ENCODE results near the gene GALNT9.

Gene GALNT9

GRCh38 chr12:132344601-132345000, 15.2 kb upstream of the GALNT9 start:
- H3K27me3 ChIP-seq (ENCODE audit: insufficient read depth, low read length) = peaks cover 5% of the 10 kb centered on the region
- no peak overlapping the region for H2AFZ ChIP-seq (ENCODE audit: low read depth, low read length)
- no peak overlapping the region for H3K4me3 ChIP-seq (ENCODE audit: low read length)
- no peaks in the 10 kb centered on the region for H3K4me1 ChIP-seq (ENCODE audit: insufficient read depth, low read length)
- H3K36me3 ChIP-seq (ENCODE audit: insufficient read depth, low read length) = no peaks in the 10 kb centered on the region
- peaks cover 1% of the 10 kb centered on the region for H3K9me3 ChIP-seq (ENCODE audit: low read length)

- Histone ChIP-seq H2AFZ (ENCODE audit: low read depth, low read length) (no peak overlapping the region), H3K27me3 (ENCODE audit: insufficient read depth, low read length) (peaks cover 7% of the 10 kb centered on the region), H3K4me3 (ENCODE audit: low read length) (no peak overlapping the region), H3K9me3 (ENCODE audit: low read length) (peaks cover 1% of the 10 kb centered on the region), H3K36me3 (ENCODE audit: insufficient read depth, low read length) (no peaks in the 10 kb centered on the region), H3K4me1 (ENCODE audit: insufficient read depth, low read length) (no peaks in the 10 kb centered on the region)
These were observed 14.8 kb upstream of the GALNT9 start for GRCh38 chr12:132344181-132344580.

- H3K4me1 ChIP-seq (ENCODE audit: insufficient read depth, low read length) = no peaks in the 10 kb centered on the region
- no peaks in the 10 kb centered on the region for H3K36me3 ChIP-seq (ENCODE audit: insufficient read depth, low read length)
- no peak overlapping the region for H2AFZ ChIP-seq (ENCODE audit: low read depth, low read length)
- no peak overlapping the region for H3K4me3 ChIP-seq (ENCODE audit: low read length)
- H3K9me3 ChIP-seq (ENCODE audit: low read length) = peaks cover 1% of the 10 kb centered on the region
- peaks cover 7% of the 10 kb centered on the region for H3K27me3 ChIP-seq (ENCODE audit: insufficient read depth, low read length)
These were observed 14.1 kb upstream of the GALNT9 start for GRCh38 chr12:132343294-132344004.

- H3K36me3 ChIP-seq (ENCODE audit: insufficient read depth, low read length) = no peaks in the 10 kb centered on the region
- no peak overlapping the region for H3K4me3 ChIP-seq (ENCODE audit: low read length)
- no peak overlapping the region for H2AFZ ChIP-seq (ENCODE audit: low read depth, low read length)
- peaks cover 7% of the 10 kb centered on the region for H3K27me3 ChIP-seq (ENCODE audit: insufficient read depth, low read length)
- no peaks in the 10 kb centered on the region for H3K4me1 ChIP-seq (ENCODE audit: insufficient read depth, low read length)
- no peaks in the 10 kb centered on the region for H3K9me3 ChIP-seq (ENCODE audit: low read length)
These were observed 13.2 kb upstream of the GALNT9 start for GRCh38 chr12:132342251-132343227.

GRCh38 chr12:132341318-132342050, 12.1 kb upstream of the GALNT9 start:
- H3K4me1 ChIP-seq (ENCODE audit: insufficient read depth, low read length) = no peaks in the 10 kb centered on the region
- H3K4me3 ChIP-seq (ENCODE audit: low read length) = no peak overlapping the region
- H2AFZ ChIP-seq (ENCODE audit: low read depth, low read length) = no peak overlapping the region
- H3K27me3 ChIP-seq (ENCODE audit: insufficient read depth, low read length) = peaks cover 11% of the 10 kb centered on the region
- no peaks in the 10 kb centered on the region for H3K9me3 ChIP-seq (ENCODE audit: low read length)
- no peaks in the 10 kb centered on the region for H3K36me3 ChIP-seq (ENCODE audit: insufficient read depth, low read length)

- no peaks in the 10 kb centered on the region for H3K36me3 ChIP-seq (ENCODE audit: insufficient read depth, low read length)
- no peak overlapping the region for H2AFZ ChIP-seq (ENCODE audit: low read depth, low read length)
- H3K27me3 ChIP-seq (ENCODE audit: insufficient read depth, low read length) = peaks cover 13% of the 10 kb centered on the region
- no peaks in the 10 kb centered on the region for H3K9me3 ChIP-seq (ENCODE audit: low read length)
- H3K4me3 ChIP-seq (ENCODE audit: low read length) = no peak overlapping the region
- H3K4me1 ChIP-seq (ENCODE audit: insufficient read depth, low read length) = no peaks in the 10 kb centered on the region
These were observed 11.1 kb upstream of the GALNT9 start for GRCh38 chr12:132340266-132341035.

- Histone ChIP-seq H3K4me3 (ENCODE audit: low read length) (no peak overlapping the region), H3K36me3 (ENCODE audit: insufficient read depth, low read length) (no peaks in the 10 kb centered on the region), H3K27me3 (ENCODE audit: insufficient read depth, low read length) (peaks cover 13% of the 10 kb centered on the region), H3K4me1 (ENCODE audit: insufficient read depth, low read length) (no peaks in the 10 kb centered on the region), H3K9me3 (ENCODE audit: low read length) (no peaks in the 10 kb centered on the region), H2AFZ (ENCODE audit: low read depth, low read length) (no peak overlapping the region)
These were observed 10.5 kb upstream of the GALNT9 start for GRCh38 chr12:132339856-132340255.

GRCh38 chr12:132338781-132339180, 9.4 kb upstream of the GALNT9 start:
- Histone ChIP-seq H3K4me1 (ENCODE audit: insufficient read depth, low read length) (no peaks in the 10 kb centered on the region), H3K36me3 (ENCODE audit: insufficient read depth, low read length) (no peaks in the 10 kb centered on the region), H3K27me3 (ENCODE audit: insufficient read depth, low read length) (peaks cover 13% of the 10 kb centered on the region), H3K9me3 (ENCODE audit: low read length) (no peaks in the 10 kb centered on the region), H2AFZ (ENCODE audit: low read depth, low read length) (no peak overlapping the region), H3K4me3 (ENCODE audit: low read length) (no peak overlapping the region)

GRCh38 chr12:132338311-132338710, 8.9 kb upstream of the GALNT9 start:
- Histone ChIP-seq H3K27me3 (ENCODE audit: insufficient read depth, low read length) (peaks cover 15% of the 10 kb centered on the region), H2AFZ (ENCODE audit: low read depth, low read length) (no peak overlapping the region), H3K36me3 (ENCODE audit: insufficient read depth, low read length) (no peaks in the 10 kb centered on the region), H3K9me3 (ENCODE audit: low read length) (no peaks in the 10 kb centered on the region), H3K4me1 (ENCODE audit: insufficient read depth, low read length) (no peaks in the 10 kb centered on the region), H3K4me3 (ENCODE audit: low read length) (no peak overlapping the region)

GRCh38 chr12:132337557-132337956, 8.2 kb upstream of the GALNT9 start:
- H3K9me3 ChIP-seq (ENCODE audit: low read length) = no peaks in the 10 kb centered on the region
- no peaks in the 10 kb centered on the region for H3K4me1 ChIP-seq (ENCODE audit: insufficient read depth, low read length)
- H2AFZ ChIP-seq (ENCODE audit: low read depth, low read length) = no peak overlapping the region
- H3K36me3 ChIP-seq (ENCODE audit: insufficient read depth, low read length) = no peaks in the 10 kb centered on the region
- H3K27me3 ChIP-seq (ENCODE audit: insufficient read depth, low read length) = peaks cover 18% of the 10 kb centered on the region
- no peak overlapping the region for H3K4me3 ChIP-seq (ENCODE audit: low read length)

GRCh38 chr12:132336451-132337413, 7.3 kb upstream of the GALNT9 start:
- Histone ChIP-seq H3K36me3 (ENCODE audit: insufficient read depth, low read length) (no peaks in the 10 kb centered on the region), H3K4me1 (ENCODE audit: insufficient read depth, low read length) (no peaks in the 10 kb centered on the region), H3K9me3 (ENCODE audit: low read length) (no peaks in the 10 kb centered on the region), H3K4me3 (ENCODE audit: low read length) (no peak overlapping the region), H2AFZ (ENCODE audit: low read depth, low read length) (no peak overlapping the region), H3K27me3 (ENCODE audit: insufficient read depth, low read length) (peaks cover 18% of the 10 kb centered on the region)

Data from neuron (in vitro differentiated cells).